Hepatocyte (in vitro differentiated cells): ENCODE data around the gene ABCG4. TPM values are rescaled to one million over a fixed set of nuclear protein-coding genes. Genes with fewer than 3 reads are reported as not detected.
A peak's percentile ranks its signal among the peaks of the same experiment; 100 is the strongest.

Source experiments
- DNase-seq: peaks from one replicate; pipeline ENCODE4 v3.0.0-alpha.2; 2016; ENCODE audit warnings: low spot score
- H2AFZ ChIP-seq: fragments of 200-600 bp; sonication (generic); 2 replicates; pipeline ENCODE4 v1.6.0; 2016; ENCODE audit warnings: antibody characterized with exemption, mild to moderate bottlenecking
- H3K27ac ChIP-seq: fragments of 200-600 bp; sonication (generic); 2 replicates; pipeline ENCODE4 v1.5.1; 2016; ENCODE audit warnings: mild to moderate bottlenecking
- H3K27me3 ChIP-seq: fragments of 200-600 bp; sonication (generic); 2 replicates; pipeline ENCODE4 v1.6.1; 2016
- H3K36me3 ChIP-seq: fragments of 200-600 bp; sonication (generic); replicated peaks from 2 replicates; pipeline ENCODE4 v1.5.1; 2016; ENCODE audit warnings: low read depth; ENCODE audit not compliant: insufficient read depth
- H3K4me1 ChIP-seq: fragments of 200-600 bp; sonication (generic); 2 replicates; pipeline ENCODE4 v1.5.1; 2016; ENCODE audit warnings: mild to moderate bottlenecking, moderate library complexity; ENCODE audit not compliant: insufficient read depth
- H3K4me2 ChIP-seq: fragments of 200-600 bp; sonication (generic); 2 replicates; pipeline ENCODE4 v1.6.0; 2016
- H3K4me3 ChIP-seq: fragments of 200-600 bp; sonication (generic); 2 replicates; pipeline ENCODE4 v1.5.1; 2016; ENCODE audit warnings: mild to moderate bottlenecking
- H3K79me2 ChIP-seq: fragments of 200-600 bp; sonication (generic); 2 replicates; pipeline ENCODE4 v1.6.0; 2017; ENCODE audit warnings: mild to moderate bottlenecking
- H3K9me2 ChIP-seq: fragments of 200-600 bp; sonication (generic); replicated peaks from 2 replicates; pipeline ENCODE4 v1.6.0; 2017; ENCODE audit warnings: mild to moderate bottlenecking; ENCODE audit not compliant: insufficient read depth
- H3K9me3 ChIP-seq: fragments of 200-600 bp; sonication (generic); 2 replicates; pipeline ENCODE4 v1.5.1; 2016; ENCODE audit warnings: low read depth, mild to moderate bottlenecking
- H4K20me1 ChIP-seq: fragments of 200-600 bp; sonication (generic); 2 replicates; pipeline ENCODE4 v1.6.0; 2016; ENCODE audit warnings: mild to moderate bottlenecking; ENCODE audit not compliant: insufficient read depth, poor library complexity, severe bottlenecking
- CTCF ChIP-seq: fragments of 200-600 bp; sonication (generic); IDR thresholded peaks from 2 replicates; pipeline ENCODE4 v1.5.1; 2016; ENCODE audit warnings: antibody characterized with exemption, mild to moderate bottlenecking; ENCODE audit not compliant: poor library complexity
- EZH2 ChIP-seq: fragments of 200-600 bp; sonication (generic); IDR thresholded peaks from 2 replicates; pipeline ENCODE4 v1.6.1; 2016; ENCODE audit warnings: antibody characterized with exemption, mild to moderate bottlenecking, borderline replicate concordance
- EZH2phosphoT487 ChIP-seq: fragments of 200-600 bp; sonication (generic); IDR thresholded peaks from one replicate; pipeline ENCODE4 v1.6.1; 2018; ENCODE audit warnings: antibody characterized with exemption, mild to moderate bottlenecking, low read depth, moderate library complexity; ENCODE audit not compliant: unreplicated experiment, severe bottlenecking
- WGBS: methylation state at CpG from one replicate; pipeline ENCODE4 v1.1.6; 2016; ENCODE audit warnings: low lambda C conversion rate; ENCODE audit errors: missing lambda C conversion rate; 5-methylcytosine and 5-hydroxymethylcytosine counted together
- polyA plus RNA-seq: library from polyadenylated mRNA; unstranded; fragments of >200 nt; fragmentation: Nextera tagmentation; extraction: Ambion mirVana; gene quantifications from 2 replicates; pipeline ENCODE4 v1.2.1, GENCODE V29; 2016
- total RNA-seq: library from RNA; depleted of rRNA; stranded (reverse); fragments of >200 nt; gene quantifications from 2 replicates; pipeline ENCODE4 v1.2.3, GENCODE V29; 2014

The ABCG4 gene
- total RNA-seq (not detected in 2 replicates), polyA plus RNA-seq (0.45 and 0.99 TPM in 2 replicates)

- Histone ChIP-seq H3K4me2 (peak within 1 kb of the TSS; percentile 98), H3K9me2 (no peaks in the 10 kb centered on the region), H4K20me1 (no peaks in the 10 kb centered on the region), H3K9me3 (no peaks in the 10 kb centered on the region), H2AFZ (peak within 1 kb of the TSS; percentile 78), H3K79me2 (no peaks in the 10 kb centered on the region), H3K27ac (no peak within 1 kb of the TSS), H3K4me3 (peak within 1 kb of the TSS; percentile 64), H3K4me1 (no peaks in the 10 kb centered on the region), H3K27me3 (peaks cover 44% of the 10 kb centered on the region), H3K36me3 (no peaks in the 10 kb centered on the region)
- peak; percentile 49 for DNase-seq
- WGBS, result under 1% methylated on average over 33 of the region's 73 CpGs
- TF ChIP-seq EZH2 (peak; percentile 72), CTCF (no peak)
Observed at GRCh38 chr11:119149018-119149785, at the start of gene ABCG4. Gene ABCG4, plus strand, starts transcription at chr11:119149052. Its CDS starts 914 bp downstream, at chr11:119149966.

- WGBS, result 93% methylated on average over 6 of the region's 6 CpGs
- H3K4me2 ChIP-seq, result no peak overlapping the region
- H3K36me3 ChIP-seq, result no peaks in the 10 kb centered on the region
- no peak for TF ChIP-seq EZH2
- TF ChIP-seq CTCF, result no peak
- no peak for TF ChIP-seq EZH2phosphoT487
- no peak for DNase-seq
- no peak overlapping the region for H2AFZ ChIP-seq
- no peak overlapping the region for H3K27ac ChIP-seq
- H3K27me3 ChIP-seq, result no peaks in the 10 kb centered on the region
- H4K20me1 ChIP-seq, result no peaks in the 10 kb centered on the region
- H3K4me3 ChIP-seq, result no peak overlapping the region
- peaks cover 19% of the 10 kb centered on the region for H3K79me2 ChIP-seq
- no peaks in the 10 kb centered on the region for H3K9me3 ChIP-seq
- no peaks in the 10 kb centered on the region for H3K9me2 ChIP-seq
- H3K4me1 ChIP-seq, result peaks cover 13% of the 10 kb centered on the region
Observed at GRCh38 chr11:119099711-119100110, 49.1 kb upstream of the ABCG4 start.

GRCh38 chr11:119100246-119100970, 48.4 kb upstream of the ABCG4 start:
- H3K79me2 ChIP-seq, result peaks cover 19% of the 10 kb centered on the region

More at GRCh38 chr11:119100246-119100970, 48.4 kb upstream of the ABCG4 start:
- H3K9me2 ChIP-seq, result no peaks in the 10 kb centered on the region
- H3K4me3 ChIP-seq, result peak overlapping the region; percentile 75
- H3K4me2 ChIP-seq, result peak overlapping the region; percentile 76
- H3K27me3 ChIP-seq, result no peaks in the 10 kb centered on the region
- no peaks in the 10 kb centered on the region for H4K20me1 ChIP-seq
- peak overlapping the region; percentile 97 for H3K27ac ChIP-seq
- TF ChIP-seq EZH2, result no peak
- peak; percentile 43 for TF ChIP-seq CTCF
- no peak overlapping the region for H2AFZ ChIP-seq
- WGBS, result 52% methylated on average over 11 of the region's 11 CpGs
- H3K36me3 ChIP-seq, result no peaks in the 10 kb centered on the region
- DNase-seq, result peak; percentile 45
- no peaks in the 10 kb centered on the region for H3K9me3 ChIP-seq
- H3K4me1 ChIP-seq, result peaks cover 13% of the 10 kb centered on the region
